Measurements from ENCODE around the gene CDK5RAP2.

DNA sequence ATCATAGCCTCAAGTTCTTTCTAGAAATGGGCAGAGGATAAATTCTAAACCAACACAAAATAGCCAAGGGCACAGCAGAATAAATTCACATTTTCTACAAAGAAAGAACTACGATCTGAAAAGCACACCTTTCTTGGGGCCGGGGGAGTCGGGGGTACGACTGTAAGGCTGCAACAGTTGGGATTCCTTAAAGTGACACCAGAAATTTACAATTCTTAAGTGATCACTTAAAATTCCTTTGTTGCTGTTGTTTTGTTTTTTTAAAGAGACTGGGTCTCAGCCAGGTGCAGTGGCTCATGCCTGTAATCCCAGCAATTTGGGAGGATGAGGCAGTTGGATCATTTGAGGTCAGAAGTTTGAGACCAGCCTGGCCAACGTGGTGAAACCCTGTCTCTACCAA, 95.8 kb downstream of the CDK5RAP2 start:
- TF ChIP-seq POLR2A (IDR thresholded peaks at IDR 0.05), result no peak
- TF ChIP-seq, protein P1, sequence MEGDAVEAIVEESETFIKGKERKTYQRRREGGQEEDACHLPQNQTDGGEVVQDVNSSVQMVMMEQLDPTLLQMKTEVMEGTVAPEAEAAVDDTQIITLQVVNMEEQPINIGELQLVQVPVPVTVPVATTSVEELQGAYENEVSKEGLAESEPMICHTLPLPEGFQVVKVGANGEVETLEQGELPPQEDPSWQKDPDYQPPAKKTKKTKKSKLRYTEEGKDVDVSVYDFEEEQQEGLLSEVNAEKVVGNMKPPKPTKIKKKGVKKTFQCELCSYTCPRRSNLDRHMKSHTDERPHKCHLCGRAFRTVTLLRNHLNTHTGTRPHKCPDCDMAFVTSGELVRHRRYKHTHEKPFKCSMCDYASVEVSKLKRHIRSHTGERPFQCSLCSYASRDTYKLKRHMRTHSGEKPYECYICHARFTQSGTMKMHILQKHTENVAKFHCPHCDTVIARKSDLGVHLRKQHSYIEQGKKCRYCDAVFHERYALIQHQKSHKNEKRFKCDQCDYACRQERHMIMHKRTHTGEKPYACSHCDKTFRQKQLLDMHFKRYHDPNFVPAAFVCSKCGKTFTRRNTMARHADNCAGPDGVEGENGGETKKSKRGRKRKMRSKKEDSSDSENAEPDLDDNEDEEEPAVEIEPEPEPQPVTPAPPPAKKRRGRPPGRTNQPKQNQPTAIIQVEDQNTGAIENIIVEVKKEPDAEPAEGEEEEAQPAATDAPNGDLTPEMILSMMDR (IDR thresholded peaks at IDR 0.05), result no peak
- TF ChIP-seq EP300 (IDR thresholded peaks at IDR 0.05), result no peak
